Transverse colon (tissue), 4 donors: ENCODE results near the gene CD74. TPM values are rescaled to one million over a fixed set of nuclear protein-coding genes. Genes with fewer than 3 reads are reported as not detected.

ENCODE experiments used
- DNase-seq: peaks from one replicate; pipeline ENCODE4 v3.0.0-alpha.2; 2019
- H3K27ac ChIP-seq, 4 donors: fragments of 200-600 bp; sonication (generic); 2 replicates each; pipeline ENCODE4 v1.5.1; 2016 to 2018; ENCODE audit warnings: inconsistent platforms in 4 of 4
- H3K27me3 ChIP-seq: fragments of 200-600 bp; sonication (generic); 2 replicates; pipeline ENCODE4 v1.5.1; 2017; ENCODE audit warnings: inconsistent platforms
- H3K36me3 ChIP-seq, 4 donors: fragments of 200-600 bp; sonication (generic); 2 replicates each; pipeline ENCODE4 v1.5.1; 2017 to 2019; ENCODE audit warnings: inconsistent platforms in 4 of 4
- H3K4me1 ChIP-seq, 4 donors: fragments of 200-600 bp; sonication (generic); 2 replicates each; pipeline ENCODE4 v1.5.1; 2017 to 2020; ENCODE audit warnings: inconsistent platforms in 4 of 4
- H3K4me3 ChIP-seq, 4 donors: fragments of 200-600 bp; sonication (generic); 1 replicate in 1 of 4; 2 replicates in 3 of 4; pipeline versions ENCODE4 v1.5.1 to v1.6.1; 2017 to 2019; ENCODE audit warnings: inconsistent platforms in 4 of 4
- H3K9me3 ChIP-seq, 2 donors: fragments of 200-600 bp; sonication (generic); 2 replicates each; pipeline ENCODE4 v1.5.1; 2017 to 2019; ENCODE audit warnings: inconsistent platforms in 2 of 2
- CTCF ChIP-seq, 5 experiments: fragments of 200-600 bp in 3 of 5; fragments of 450-650 bp in 2 of 5; sonication (generic) in 3 of 5; IDR thresholded peaks; 1 replicate in 2 of 5; 2 replicates in 3 of 5; pipeline ENCODE4 v1.5.1; 2016 to 2017; ENCODE audit warnings: antibody characterized with exemption in 5 of 5, inconsistent platforms in 3 of 5, mild to moderate bottlenecking in 2 of 5, moderate library complexity in 1 of 5
- EP300 ChIP-seq: sonication (generic); formaldehyde crosslinking; IDR thresholded peaks from one replicate; pipeline ENCODE4 v1.6.1; 2017; ENCODE audit warnings: antibody characterized with exemption, low read depth
- POLR2A ChIP-seq: fragments of 450-650 bp; IDR thresholded peaks from one replicate; pipeline ENCODE4 v1.6.1; 2016; ENCODE audit warnings: antibody characterized with exemption, mild to moderate bottlenecking, moderate library complexity
- POLR2AphosphoS5 ChIP-seq, 3 donors: sonication (generic); formaldehyde crosslinking; IDR thresholded peaks; one replicate each; pipeline ENCODE4 v1.6.1; 2016; ENCODE audit warnings: antibody characterized with exemption in 3 of 3
- WGBS, 2 donors: methylation state at CpG; one replicate each; pipeline ENCODE4 v1.1.5; 2018; ENCODE audit warnings: low coverage in 1 of 2; 5-methylcytosine and 5-hydroxymethylcytosine counted together
- in situ Hi-C, 4 donors: fragments of 200-750 bp; cut with MboI; loops; one replicate each; pipeline versions ENCODE4 v1.15.0 to v1.15.1; 2017; ENCODE audit warnings: low sequenced_read_pairs in 3 of 4, low pct_ligation_motif_present in 1 of 4, low pct_unique_long_range_greater_than_20kb in 1 of 4
- intact Hi-C: fragments of 100-400 bp; cut with DNase I; formaldehyde crosslinking; loops from one replicate; pipeline ENCODE4 v1.15.1; 2023; ENCODE audit warnings: low total_unique reads
- total RNA-seq, 4 donors: library from RNA; depleted of rRNA; stranded (reverse); fragments of >200 nt; gene quantifications; one replicate each; pipeline ENCODE4 v1.1.0, GENCODE V29; 2016

The CD74 gene
- total RNA-seq, 4 donors from 2014 or later, result 54.3 to 451 (median 259) TPM

DNA sequence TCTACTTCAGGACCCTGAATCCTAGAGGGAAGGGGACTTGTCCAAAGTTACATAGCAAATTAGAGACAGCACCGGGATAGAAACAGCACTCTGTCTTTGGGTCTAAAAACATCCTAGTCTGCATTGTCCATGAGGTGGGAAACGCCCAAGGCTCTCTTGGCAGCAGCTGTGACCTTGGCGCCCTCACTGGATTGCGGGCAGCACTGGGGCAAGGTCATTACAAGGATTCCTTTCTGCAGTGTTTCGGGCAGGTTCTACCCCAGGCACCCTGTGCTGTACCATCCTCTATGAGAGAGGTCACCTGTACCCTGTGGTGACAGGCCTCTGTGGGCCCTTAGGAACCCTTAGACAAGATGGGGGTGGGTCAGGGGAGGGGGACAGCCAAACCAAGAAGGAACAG is 8.6 kb downstream of the CD74 start:
- H3K4me1 ChIP-seq, result no peaks in the 10 kb centered on the region
- no peak overlapping the region for H3K27ac ChIP-seq
- in situ Hi-C loops, result no loop called here
- H3K9me3 ChIP-seq, result no peaks in the 10 kb centered on the region
- intact Hi-C loops, result no loop called here
- no peak for TF ChIP-seq POLR2A
- TF ChIP-seq EP300, result no peak
- TF ChIP-seq POLR2AphosphoS5 (IDR thresholded peaks at IDR 0.05), result no peak
- no peak for TF ChIP-seq CTCF (IDR thresholded peaks at IDR 0.05)
- H3K36me3 ChIP-seq, result peaks cover 0 to 5% (median 0%) of the 10 kb centered on the region in 4 donors
- DNase-seq, result no peak
- 86% methylated on average over 4 of the region's 5 CpGs; no CpG with 5 or more reads in 1 of the 2 donors for WGBS, 2 donors
- H3K4me3 ChIP-seq, result no peak overlapping the region
- no peaks in the 10 kb centered on the region for H3K27me3 ChIP-seq

DNA sequence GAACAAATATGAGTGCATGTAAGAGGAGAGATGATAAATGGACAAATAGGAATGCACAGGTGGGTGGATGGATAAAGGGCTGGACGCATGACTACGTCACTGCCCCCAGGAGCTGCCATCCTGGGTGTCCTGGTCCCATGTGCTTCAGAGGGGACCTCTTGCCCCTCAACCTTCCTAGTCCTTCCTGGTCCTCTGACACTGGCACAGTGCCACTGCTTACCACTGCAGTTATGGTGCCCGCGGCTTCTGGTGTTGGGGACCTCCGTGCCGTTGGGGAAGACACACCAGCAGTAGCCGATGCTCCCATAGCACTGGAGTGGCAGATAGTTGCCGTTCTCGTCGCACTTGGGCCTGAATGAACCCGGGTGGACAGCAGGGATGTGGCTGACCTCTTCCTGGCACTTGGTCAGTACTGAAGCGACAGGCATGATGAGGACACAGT is 9.8 kb downstream of the CD74 start:
- Histone ChIP-seq H3K4me1 (no peaks in the 10 kb centered on the region), H3K9me3 (no peaks in the 10 kb centered on the region), H3K36me3 (peaks cover 0 to 5% (median 0%) of the 10 kb centered on the region in 4 donors), H3K27me3 (no peaks in the 10 kb centered on the region), H3K4me3 (no peak overlapping the region), H3K27ac (no peak overlapping the region)
- TF ChIP-seq CTCF (IDR thresholded peaks at IDR 0.05) (no peak), POLR2AphosphoS5 (IDR thresholded peaks at IDR 0.05) (no peak), EP300 (no peak), POLR2A (no peak)
- no peak for DNase-seq
- intact Hi-C loops, result no loop called here
- in situ Hi-C loops, result no loop called here
- WGBS, 2 donors, result 90 to 100% methylated on average over 2 to 12 of the region's 12 CpGs

DNA sequence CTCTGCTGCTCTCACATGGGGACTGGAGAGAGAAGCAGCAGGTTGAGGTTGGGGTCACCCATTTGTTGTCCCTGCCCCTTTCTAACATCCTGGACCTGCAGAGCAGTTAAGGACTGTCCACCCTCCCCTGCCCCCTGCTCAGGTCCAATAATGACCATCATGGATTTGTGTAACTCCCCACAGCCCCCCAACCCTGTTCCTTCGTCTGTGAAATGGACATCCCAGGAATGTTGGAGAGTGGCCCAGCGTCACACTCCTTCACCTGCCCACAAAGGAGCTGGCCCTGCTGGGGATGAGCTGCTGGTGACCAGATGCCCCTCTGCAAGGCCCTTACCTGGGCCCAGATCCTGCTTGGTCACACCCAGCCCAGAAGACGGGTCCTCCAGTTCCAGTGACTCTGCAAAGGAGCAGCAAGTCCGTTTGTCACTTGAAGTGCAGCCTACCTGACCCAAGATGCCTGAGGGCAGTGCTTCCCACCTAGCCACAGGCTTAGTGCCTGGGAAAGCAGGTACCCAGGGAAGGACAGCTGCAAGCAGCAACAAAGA is 10.4 kb downstream of the CD74 start:
- no peaks in the 10 kb centered on the region for H3K4me1 ChIP-seq
- H3K4me3 ChIP-seq, result no peak overlapping the region
- TF ChIP-seq POLR2AphosphoS5 (IDR thresholded peaks at IDR 0.05), result no peak
- no peak for TF ChIP-seq POLR2A
- TF ChIP-seq EP300, result no peak
- no peak for TF ChIP-seq CTCF (IDR thresholded peaks at IDR 0.05)
- no peak overlapping the region for H3K27ac ChIP-seq
- 81% methylated on average over 4 of the region's 4 CpGs; no CpG with 5 or more reads in 1 of the 2 donors for WGBS, 2 donors
- peaks cover 0 to 5% (median 0%) of the 10 kb centered on the region in 4 donors for H3K36me3 ChIP-seq
- intact Hi-C loops, result no loop called here
- H3K9me3 ChIP-seq, result no peaks in the 10 kb centered on the region
- no peak for DNase-seq
- in situ Hi-C loops, result no loop called here
- no peaks in the 10 kb centered on the region for H3K27me3 ChIP-seq

DNA sequence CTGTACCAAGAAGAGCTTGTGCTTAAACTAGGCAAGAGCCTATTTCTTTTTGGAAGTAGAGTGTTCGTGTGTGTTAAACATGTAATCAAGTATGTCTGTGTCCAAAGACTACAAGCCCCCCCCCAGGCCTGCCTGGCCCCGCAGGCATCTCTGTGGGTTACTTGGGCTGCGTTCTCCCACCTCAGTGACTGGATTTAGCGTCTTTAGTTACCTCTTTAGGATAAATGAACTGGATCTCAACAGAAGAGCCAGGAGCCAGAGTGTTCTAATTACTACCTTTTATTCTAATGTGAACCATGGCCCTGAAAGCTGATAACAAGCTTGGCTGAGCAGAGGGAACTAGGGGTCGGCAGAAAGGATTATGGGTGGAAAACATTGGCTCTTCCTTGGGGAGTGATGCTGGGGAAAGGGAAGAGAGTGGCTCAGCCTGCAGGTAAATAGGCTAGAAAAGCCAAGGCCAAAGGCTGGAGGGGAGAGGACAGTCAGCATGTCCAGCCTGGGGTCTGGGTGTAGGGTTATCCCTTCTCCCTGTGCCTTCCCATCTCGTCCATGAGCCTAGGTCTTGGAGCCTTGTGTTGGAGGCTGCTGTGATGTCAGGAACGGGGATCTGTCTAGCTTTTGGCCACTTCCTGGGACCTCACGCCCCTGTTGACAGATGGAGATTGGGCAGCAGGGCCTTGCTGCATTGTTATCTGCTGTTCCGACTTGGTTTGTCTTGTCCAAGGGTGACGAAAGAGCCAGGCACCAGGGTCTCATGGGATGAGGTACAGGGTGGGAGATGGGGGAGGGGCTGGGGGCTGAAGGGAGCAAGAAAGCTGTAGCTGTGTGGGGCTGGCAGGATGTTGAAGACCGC is 11.1 kb downstream of the CD74 start:
- in situ Hi-C loops, result no loop called here
- Histone ChIP-seq H3K4me1 (no peaks in the 10 kb centered on the region), H3K4me3 (no peak overlapping the region), H3K27me3 (no peaks in the 10 kb centered on the region), H3K9me3 (no peaks in the 10 kb centered on the region), H3K27ac (no peak overlapping the region), H3K36me3 (peaks cover 0 to 7% (median 0%) of the 10 kb centered on the region in 4 donors)
- no peak for DNase-seq
- intact Hi-C loops, result no loop called here
- no peak for TF ChIP-seq EP300
- TF ChIP-seq POLR2A, result no peak
- no peak for TF ChIP-seq POLR2AphosphoS5 (IDR thresholded peaks at IDR 0.05)
- TF ChIP-seq CTCF (IDR thresholded peaks at IDR 0.05), result no peak
- 74 to 77% methylated on average over 4 to 11 of the region's 11 CpGs for WGBS, 2 donors
